Activated CD4-positive, alpha-beta T cell treated with anti-CD3 and anti-CD28 coated beads, Interleukin-2, amount 10 ng/mL, durations not matched to agents 24 days and 14 days (primary cell): ENCODE data around the gene MLH3. TPM values are rescaled to one million over a fixed set of nuclear protein-coding genes. Genes with fewer than 3 reads are reported as not detected.

ENCODE experiments used
- DNase-seq: peaks from one replicate; pipeline ENCODE4 v3.0.0; 2022
- H3K27ac Mint-ChIP-seq: one replicate; pipeline ENCODE4 v1.8.0; 2022; ENCODE audit warnings: mild to moderate bottlenecking, mixed read lengths
- H3K27me3 Mint-ChIP-seq: one replicate; pipeline ENCODE4 v1.8.0; 2022; ENCODE audit warnings: mixed read lengths
- H3K36me3 Mint-ChIP-seq: one replicate; pipeline ENCODE4 v1.8.0; 2022; ENCODE audit warnings: low read depth, mild to moderate bottlenecking, mixed read lengths
- H3K4me1 Mint-ChIP-seq: one replicate; pipeline ENCODE4 v1.8.0; 2021; ENCODE audit warnings: mixed read lengths
- H3K4me3 Mint-ChIP-seq: one replicate; pipeline ENCODE4 v1.8.0; 2022; ENCODE audit warnings: mild to moderate bottlenecking, moderate library complexity, mixed read lengths
- H3K9me3 Mint-ChIP-seq: one replicate; pipeline ENCODE4 v1.8.0; 2021; ENCODE audit warnings: mixed read lengths
- intact Hi-C: fragments of 100-400 bp; cut with micrococcal nuclease; formaldehyde crosslinking; loops from one replicate; pipeline ENCODE4 v1.15.1; 2023
- total RNA-seq: library from RNA; stranded (reverse); gene quantifications from 2 replicates; pipeline ENCODE4 v1.2.3, GENCODE V29; 2022

Gene MLH3
- total RNA-seq, 1 donor from 2014 or later: 28.3 TPM

GRCh38 chr14:74974364-74975058 is 76.8 kb downstream of the MLH3 start:
- no peak for DNase-seq
- Mint-ChIP-seq H3K4me3 (no peak overlapping the region), H3K27me3 (no peaks in the 10 kb centered on the region), H3K9me3 (no peaks in the 10 kb centered on the region), H3K27ac (no peak overlapping the region), H3K4me1 (peaks cover 1% of the 10 kb centered on the region), H3K36me3 (no peaks in the 10 kb centered on the region)
- intact Hi-C loops: no loop called here

GRCh38 chr14:74973905-74974363 is 77.3 kb downstream of the MLH3 start:
- peaks cover 4% of the 10 kb centered on the region for H3K27me3 Mint-ChIP-seq

GRCh38 chr14:74973003-74973653 is 78.1 kb downstream of the MLH3 start:
- Mint-ChIP-seq H3K27ac (no peak overlapping the region), H3K27me3 (peaks cover 6% of the 10 kb centered on the region), H3K4me3 (no peak overlapping the region), H3K4me1 (peaks cover 1% of the 10 kb centered on the region), H3K36me3 (no peaks in the 10 kb centered on the region), H3K9me3 (no peaks in the 10 kb centered on the region)
- intact Hi-C loops: no loop called here
- DNase-seq: peak; percentile 67

More at GRCh38 chr14:74973905-74974363, 77.3 kb downstream of the MLH3 start:
- H3K4me1 Mint-ChIP-seq: peaks cover 1% of the 10 kb centered on the region
- intact Hi-C loops: no loop called here
- DNase-seq: no peak
- H3K36me3 Mint-ChIP-seq: no peaks in the 10 kb centered on the region
- H3K27ac Mint-ChIP-seq: no peak overlapping the region
- no peaks in the 10 kb centered on the region for H3K9me3 Mint-ChIP-seq
- no peak overlapping the region for H3K4me3 Mint-ChIP-seq

GRCh38 chr14:74968811-74969210 is 82.5 kb downstream of the MLH3 start:
- H3K27ac Mint-ChIP-seq: no peak overlapping the region
- intact Hi-C loops: no loop called here
- no peaks in the 10 kb centered on the region for H3K36me3 Mint-ChIP-seq
- peaks cover 4% of the 10 kb centered on the region for H3K4me1 Mint-ChIP-seq
- H3K27me3 Mint-ChIP-seq: peaks cover 16% of the 10 kb centered on the region
- H3K9me3 Mint-ChIP-seq: no peaks in the 10 kb centered on the region
- DNase-seq: no peak
- H3K4me3 Mint-ChIP-seq: no peak overlapping the region

GRCh38 chr14:74965486-74966153 is 85.6 kb downstream of the MLH3 start:
- peaks cover 21% of the 10 kb centered on the region for H3K27me3 Mint-ChIP-seq
- no peak for DNase-seq
- no peak overlapping the region for H3K27ac Mint-ChIP-seq
- peaks cover 5% of the 10 kb centered on the region for H3K4me1 Mint-ChIP-seq
- no peaks in the 10 kb centered on the region for H3K36me3 Mint-ChIP-seq
- H3K4me3 Mint-ChIP-seq: no peak overlapping the region
- no peaks in the 10 kb centered on the region for H3K9me3 Mint-ChIP-seq
- intact Hi-C loops: no loop called here

- DNase-seq: no peak
- no peaks in the 10 kb centered on the region for H3K36me3 Mint-ChIP-seq
- intact Hi-C loops: no loop called here
- H3K27ac Mint-ChIP-seq: no peak overlapping the region
- no peak overlapping the region for H3K4me3 Mint-ChIP-seq
- H3K4me1 Mint-ChIP-seq: peaks cover 5% of the 10 kb centered on the region
- no peaks in the 10 kb centered on the region for H3K9me3 Mint-ChIP-seq
- peaks cover 21% of the 10 kb centered on the region for H3K27me3 Mint-ChIP-seq
These were observed 86.3 kb downstream of the MLH3 start for GRCh38 chr14:74964787-74965485.

Other genes with a start within 250 kb of the MLH3 start
- not detected in 2 replicates for gene PROX2, start 175.3 kb downstream of the MLH3 start, total RNA-seq
- gene DLST, start 169.6 kb downstream of the MLH3 start, total RNA-seq: 110 and 111 TPM in 2 replicates
- gene RPS6KL1, start 128.2 kb downstream of the MLH3 start, total RNA-seq: 7.0 and 9.6 TPM in 2 replicates
- 0.23 and 0.24 TPM in 2 replicates for gene PGF, start 95.9 kb downstream of the MLH3 start, total RNA-seq
- 51.6 and 53.3 TPM in 2 replicates for gene EIF2B2, start 48.5 kb downstream of the MLH3 start, total RNA-seq
- gene ACYP1, start 12.6 kb upstream of the MLH3 start, total RNA-seq: 45.2 and 46.0 TPM in 2 replicates
- 0.82 and 1.6 TPM in 2 replicates for gene ZC2HC1C, start 18.2 kb upstream of the MLH3 start, total RNA-seq
- 66.6 and 68.8 TPM in 2 replicates for gene NEK9, start 75.6 kb upstream of the MLH3 start, total RNA-seq
- 192 and 200 TPM in 2 replicates for gene TMED10, start 125.1 kb upstream of the MLH3 start, total RNA-seq
- gene FOS, start 227.4 kb upstream of the MLH3 start, total RNA-seq: 26.5 and 29.6 TPM in 2 replicates